GM12874 (cell line): ENCODE measurements around the gene AGPAT3.
A peak's percentile ranks its signal among the peaks of the same experiment; 100 is the strongest.

Source experiments
- TF ChIP-seq, protein P1 (sequence below): IDR thresholded peaks from 2 replicates; pipeline ENCODE4 v1.5.1; 2011; ENCODE audit warnings: low read depth, mild to moderate bottlenecking, control low read depth, low read length, moderate library complexity; ENCODE audit not compliant: insufficient read depth

The AGPAT3 gene

DNA sequence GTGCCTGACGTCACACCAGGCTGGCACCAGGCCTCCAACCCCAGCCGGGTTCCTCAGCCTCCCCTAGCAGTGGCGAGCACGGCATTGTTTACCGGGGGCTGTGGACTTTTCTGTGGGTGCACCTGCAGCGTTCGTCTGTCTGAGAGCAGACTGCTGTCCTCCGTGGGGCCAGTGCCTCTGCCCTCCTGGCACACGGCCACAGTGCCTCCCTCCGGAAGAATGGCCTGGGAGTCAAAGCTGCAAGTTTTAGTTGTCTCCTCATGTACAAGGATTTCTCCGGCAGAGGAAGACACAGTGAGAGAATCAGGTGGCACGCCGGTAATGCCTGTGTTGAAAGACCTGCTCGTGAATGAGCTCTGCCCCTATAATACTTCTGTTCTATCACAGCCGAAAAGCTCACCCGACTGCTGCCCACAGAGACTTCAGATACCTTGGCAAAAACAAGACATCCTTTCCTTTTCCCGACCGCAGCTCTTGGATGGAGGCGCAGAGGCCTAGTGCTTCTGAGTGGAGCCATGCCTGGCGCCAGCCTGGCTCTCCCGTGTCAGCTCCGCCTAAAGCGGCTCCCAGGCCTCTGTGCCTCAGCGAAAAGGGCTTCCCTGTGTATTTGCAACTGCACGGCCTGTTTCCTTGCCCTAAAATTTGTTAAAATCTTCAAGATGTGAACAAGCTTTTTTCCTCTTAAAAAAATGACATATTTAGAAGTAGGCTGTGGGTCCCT lies 71.4 kb downstream of the AGPAT3 start:
- TF ChIP-seq, protein P1, sequence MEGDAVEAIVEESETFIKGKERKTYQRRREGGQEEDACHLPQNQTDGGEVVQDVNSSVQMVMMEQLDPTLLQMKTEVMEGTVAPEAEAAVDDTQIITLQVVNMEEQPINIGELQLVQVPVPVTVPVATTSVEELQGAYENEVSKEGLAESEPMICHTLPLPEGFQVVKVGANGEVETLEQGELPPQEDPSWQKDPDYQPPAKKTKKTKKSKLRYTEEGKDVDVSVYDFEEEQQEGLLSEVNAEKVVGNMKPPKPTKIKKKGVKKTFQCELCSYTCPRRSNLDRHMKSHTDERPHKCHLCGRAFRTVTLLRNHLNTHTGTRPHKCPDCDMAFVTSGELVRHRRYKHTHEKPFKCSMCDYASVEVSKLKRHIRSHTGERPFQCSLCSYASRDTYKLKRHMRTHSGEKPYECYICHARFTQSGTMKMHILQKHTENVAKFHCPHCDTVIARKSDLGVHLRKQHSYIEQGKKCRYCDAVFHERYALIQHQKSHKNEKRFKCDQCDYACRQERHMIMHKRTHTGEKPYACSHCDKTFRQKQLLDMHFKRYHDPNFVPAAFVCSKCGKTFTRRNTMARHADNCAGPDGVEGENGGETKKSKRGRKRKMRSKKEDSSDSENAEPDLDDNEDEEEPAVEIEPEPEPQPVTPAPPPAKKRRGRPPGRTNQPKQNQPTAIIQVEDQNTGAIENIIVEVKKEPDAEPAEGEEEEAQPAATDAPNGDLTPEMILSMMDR, result no peak

DNA sequence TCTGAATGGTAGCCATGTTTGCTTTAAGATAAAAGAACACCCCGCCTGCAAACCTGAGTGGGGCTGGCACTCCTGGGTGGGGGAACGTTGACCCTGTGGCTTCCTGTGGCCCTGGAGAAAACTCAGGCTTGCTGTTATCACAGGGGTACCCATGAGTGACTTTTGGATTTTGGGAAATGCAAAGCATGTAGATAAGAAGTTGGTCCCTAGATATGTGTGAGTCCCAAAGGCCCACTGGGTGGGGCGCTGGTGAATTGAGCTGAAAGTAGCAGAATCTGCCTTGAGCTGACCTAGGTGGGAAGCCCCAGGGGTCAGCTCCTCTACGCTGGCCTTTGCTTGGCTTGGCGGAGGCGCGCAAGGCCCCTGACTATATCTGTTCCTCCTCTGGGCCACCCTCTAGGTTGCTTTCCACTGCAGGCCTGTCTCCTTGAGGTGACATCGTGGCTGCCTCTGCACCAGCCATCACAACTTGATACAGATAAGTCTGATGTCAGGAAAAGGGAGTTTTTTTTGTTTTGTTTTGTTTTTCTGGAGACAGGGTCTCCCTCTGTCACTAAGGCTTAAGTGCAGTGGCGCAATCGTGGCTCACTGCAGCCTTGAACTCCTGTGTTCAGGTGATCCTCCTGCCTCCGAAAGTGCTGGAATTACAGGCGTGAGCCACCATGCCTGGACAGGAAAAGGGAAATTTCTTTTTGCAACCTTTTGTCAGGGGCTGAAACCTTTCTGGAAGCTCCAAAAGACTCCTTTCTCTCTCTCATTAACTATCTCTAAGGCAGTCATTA lies 72.2 kb downstream of the AGPAT3 start:
- TF ChIP-seq, protein P1, result no peak

DNA sequence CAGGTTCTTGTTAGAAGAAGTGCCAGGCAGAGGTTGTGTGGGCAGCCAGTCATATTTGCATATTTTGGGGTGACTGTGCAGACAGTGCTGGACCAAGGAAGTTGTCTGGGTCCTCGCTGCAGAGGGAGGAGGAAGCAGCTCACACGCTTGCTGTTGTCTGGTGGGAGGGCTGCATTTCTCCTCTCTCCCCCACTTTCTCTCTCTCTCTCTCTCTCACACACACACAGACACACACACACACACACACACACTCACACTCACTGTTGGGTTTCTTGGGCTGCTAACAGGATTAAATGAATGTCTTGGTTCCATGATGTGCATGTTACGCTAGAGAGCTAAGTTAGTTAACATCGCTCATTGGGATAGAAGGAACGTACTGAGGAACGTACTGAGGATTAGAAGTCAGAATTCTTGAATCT lies 72.9 kb downstream of the AGPAT3 start:
- TF ChIP-seq, protein P1, result no peak

DNA sequence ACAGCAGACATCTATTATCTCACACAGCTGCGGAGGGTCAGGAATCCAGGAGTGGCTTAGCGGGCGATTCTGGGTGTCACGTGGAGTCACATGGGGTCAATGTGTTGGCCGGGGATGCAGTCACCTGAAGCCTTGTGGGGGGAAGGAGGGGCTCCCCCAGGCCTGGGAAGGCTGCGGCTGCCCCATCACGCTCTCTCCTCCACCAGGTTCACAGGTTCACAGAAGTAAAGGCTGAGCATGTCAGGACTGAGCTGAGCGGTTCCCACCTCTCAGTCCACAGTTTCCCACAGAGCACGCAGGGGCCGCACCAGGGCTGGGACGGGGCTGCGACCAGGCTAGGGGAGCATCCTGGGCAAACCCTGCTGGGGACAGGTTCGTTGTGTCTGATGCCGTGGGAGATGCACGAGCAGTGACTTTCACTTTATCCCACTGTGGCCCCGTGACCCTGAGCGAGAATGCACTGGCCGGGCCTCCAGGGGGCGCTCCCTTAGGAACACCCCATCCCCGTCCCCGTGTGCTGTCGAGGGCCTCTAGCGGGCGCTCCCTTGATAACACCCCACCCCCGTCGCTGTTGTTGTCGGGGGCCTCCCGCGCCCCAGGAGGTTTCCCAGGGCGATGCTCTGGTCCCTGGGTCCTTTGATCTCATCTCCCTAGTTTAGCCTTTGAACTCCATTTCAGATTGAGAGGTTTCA lies 73.9 kb downstream of the AGPAT3 start:
- TF ChIP-seq, protein P1, result peak; percentile 100

DNA sequence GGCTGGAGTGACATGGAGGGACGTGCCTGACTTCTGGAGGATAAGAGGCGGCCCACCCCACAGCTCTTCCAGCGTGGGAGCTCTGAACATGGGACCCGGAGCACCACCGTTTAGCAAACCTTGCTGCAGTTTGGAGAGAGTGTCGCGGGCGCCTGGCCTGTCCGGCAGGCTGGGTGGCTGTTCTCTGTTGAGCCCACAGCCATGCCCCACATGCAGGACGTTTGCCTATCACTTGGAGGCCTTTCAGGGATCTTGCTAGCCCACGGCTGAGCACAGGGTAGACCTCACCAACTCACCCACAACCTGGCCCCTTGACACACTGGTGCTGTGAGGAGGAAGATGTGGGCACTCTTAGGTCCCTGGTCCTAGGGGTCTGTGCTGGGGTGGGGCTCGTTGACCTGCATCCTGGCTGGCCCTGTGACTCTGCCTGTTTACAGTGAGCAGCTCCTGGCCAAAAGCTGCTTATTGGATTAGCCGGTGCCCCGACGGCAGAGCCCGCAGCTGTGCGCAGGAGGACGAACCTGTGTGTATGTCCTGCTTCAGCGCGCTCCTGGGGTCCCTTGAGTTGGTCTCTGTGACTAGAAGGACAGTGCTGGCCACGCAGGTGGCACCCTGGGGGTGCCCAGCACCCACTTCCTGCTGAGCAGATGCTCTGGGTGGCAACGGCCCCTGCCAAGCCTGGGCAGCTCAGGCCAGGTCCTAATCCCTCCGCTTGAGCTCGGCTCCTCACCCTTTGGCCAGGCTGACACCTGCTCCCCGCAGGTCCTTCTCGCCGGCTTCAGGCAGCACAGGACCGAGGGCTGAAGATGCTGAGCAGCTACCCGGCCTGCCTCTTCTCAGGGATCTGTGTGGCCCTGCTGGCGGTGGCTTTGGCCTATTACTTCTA lies 74.7 kb downstream of the AGPAT3 start:
- TF ChIP-seq, protein P1, result no peak

DNA sequence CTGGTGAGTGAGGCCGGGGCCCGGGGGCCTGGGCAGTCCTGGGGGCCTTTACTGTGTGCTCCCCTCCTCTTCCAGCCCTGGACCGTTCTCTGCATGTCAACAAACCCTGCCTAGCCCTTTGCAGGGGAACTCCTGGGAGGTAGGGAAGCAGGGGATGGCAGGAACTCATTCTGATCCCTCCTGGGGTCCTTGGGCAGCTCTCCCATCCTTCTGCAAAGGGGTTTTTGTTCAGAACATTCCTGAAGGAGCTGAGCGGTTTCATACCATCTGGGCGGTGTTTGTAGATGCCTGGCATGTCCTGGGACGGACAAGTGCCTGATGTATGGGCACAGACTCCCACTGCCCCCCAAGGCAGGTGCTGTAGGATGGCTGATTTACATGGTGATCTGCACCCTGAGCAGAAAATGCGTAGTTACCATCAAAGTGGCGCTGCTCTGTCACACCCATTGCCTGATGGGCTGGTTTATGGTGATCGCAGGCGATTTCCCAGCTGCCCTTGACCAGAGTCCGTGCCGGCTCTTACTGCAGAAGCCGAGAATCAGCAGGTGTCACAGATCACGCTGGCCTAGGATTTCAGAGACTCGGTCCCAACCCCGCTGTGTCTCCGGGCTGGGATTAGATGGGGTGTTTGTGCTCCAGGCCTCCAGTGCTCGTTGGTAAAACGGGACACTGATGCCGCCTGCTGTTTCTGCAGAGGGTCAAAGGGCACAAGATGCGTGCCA lies 75.5 kb downstream of the AGPAT3 start:
- TF ChIP-seq, protein P1, result no peak
